ENCODE data around the gene ANKHD1.
"Not testable (repeated sequence)": the region's sequence is repeated elsewhere in the genome, so short reads cannot be mapped to it uniquely, and the experiment has no call there.

The ANKHD1 gene

GRCh38 chr5:140573683-140574082 lies 172.1 kb downstream of the ANKHD1 start:
- TF ChIP-seq, protein P1, sequence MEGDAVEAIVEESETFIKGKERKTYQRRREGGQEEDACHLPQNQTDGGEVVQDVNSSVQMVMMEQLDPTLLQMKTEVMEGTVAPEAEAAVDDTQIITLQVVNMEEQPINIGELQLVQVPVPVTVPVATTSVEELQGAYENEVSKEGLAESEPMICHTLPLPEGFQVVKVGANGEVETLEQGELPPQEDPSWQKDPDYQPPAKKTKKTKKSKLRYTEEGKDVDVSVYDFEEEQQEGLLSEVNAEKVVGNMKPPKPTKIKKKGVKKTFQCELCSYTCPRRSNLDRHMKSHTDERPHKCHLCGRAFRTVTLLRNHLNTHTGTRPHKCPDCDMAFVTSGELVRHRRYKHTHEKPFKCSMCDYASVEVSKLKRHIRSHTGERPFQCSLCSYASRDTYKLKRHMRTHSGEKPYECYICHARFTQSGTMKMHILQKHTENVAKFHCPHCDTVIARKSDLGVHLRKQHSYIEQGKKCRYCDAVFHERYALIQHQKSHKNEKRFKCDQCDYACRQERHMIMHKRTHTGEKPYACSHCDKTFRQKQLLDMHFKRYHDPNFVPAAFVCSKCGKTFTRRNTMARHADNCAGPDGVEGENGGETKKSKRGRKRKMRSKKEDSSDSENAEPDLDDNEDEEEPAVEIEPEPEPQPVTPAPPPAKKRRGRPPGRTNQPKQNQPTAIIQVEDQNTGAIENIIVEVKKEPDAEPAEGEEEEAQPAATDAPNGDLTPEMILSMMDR (conservative IDR thresholded peaks at IDR 0.05; ENCODE audit: low read depth, low read length), result no peak
- no peak overlapping the region for H3K4me3 ChIP-seq (ENCODE audit: low read length)
- no peak for DNase-seq (ENCODE audit: low read depth)

DNA sequence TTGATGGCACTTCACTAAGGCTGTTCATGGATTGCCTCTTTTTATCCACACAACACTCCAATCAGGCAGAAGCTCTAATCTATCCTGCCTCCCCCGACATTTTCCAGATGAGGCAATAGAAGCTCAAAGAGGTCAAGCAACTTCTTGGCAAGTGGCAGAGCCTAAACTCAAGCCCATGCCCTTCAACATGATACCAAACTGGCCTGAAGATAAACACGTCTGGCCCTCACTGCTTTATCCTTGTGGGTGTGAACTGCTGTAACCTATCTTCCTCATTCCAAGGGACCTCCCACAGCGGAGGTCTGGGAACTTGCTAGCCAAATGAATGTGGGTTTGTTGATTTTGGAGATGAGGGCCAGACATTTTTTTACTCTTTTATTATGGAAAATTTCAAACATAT lies 172.5 kb downstream of the ANKHD1 start:
- DNase-seq (ENCODE audit: low read depth), result no peak
- no peak overlapping the region for H3K4me3 ChIP-seq (ENCODE audit: low read length)
- TF ChIP-seq, protein P1 (conservative IDR thresholded peaks at IDR 0.05; ENCODE audit: low read depth, low read length), result no peak

- TF ChIP-seq, protein P1 (conservative IDR thresholded peaks at IDR 0.05; ENCODE audit: low read depth, low read length), result peak; percentile 51
- no peak for DNase-seq (ENCODE audit: low read depth)
- H3K4me3 ChIP-seq (ENCODE audit: low read length), result no peak overlapping the region
Observed at GRCh38 chr5:140575309-140575708, 173.7 kb downstream of the ANKHD1 start.

DNA sequence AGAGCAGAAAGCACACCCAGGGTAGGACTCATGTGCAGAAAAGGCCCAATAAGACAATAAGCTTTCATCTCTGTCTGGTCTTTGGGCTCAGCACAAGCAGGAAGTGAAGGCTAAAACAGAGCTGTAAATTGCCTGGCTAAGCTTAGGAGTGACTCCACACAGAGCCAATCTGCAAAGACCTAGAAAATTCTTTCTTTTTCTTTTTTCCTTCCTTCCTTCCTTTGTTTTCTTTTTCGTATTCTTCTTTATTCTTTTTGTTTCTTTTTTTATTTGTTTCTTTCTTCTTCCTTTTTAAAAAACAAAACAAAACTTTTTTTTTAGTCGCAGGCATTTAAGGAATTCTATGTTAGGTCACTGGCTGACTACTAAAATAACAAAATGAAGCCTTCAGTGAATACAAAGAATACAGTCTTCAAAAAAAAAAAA lies 175.2 kb downstream of the ANKHD1 start:
- DNase-seq (ENCODE audit: low read depth), result no peak
- H3K4me3 ChIP-seq (ENCODE audit: low read length), result no peak overlapping the region
- TF ChIP-seq, protein P1 (conservative IDR thresholded peaks at IDR 0.05; ENCODE audit: low read depth, low read length), result no peak

DNA sequence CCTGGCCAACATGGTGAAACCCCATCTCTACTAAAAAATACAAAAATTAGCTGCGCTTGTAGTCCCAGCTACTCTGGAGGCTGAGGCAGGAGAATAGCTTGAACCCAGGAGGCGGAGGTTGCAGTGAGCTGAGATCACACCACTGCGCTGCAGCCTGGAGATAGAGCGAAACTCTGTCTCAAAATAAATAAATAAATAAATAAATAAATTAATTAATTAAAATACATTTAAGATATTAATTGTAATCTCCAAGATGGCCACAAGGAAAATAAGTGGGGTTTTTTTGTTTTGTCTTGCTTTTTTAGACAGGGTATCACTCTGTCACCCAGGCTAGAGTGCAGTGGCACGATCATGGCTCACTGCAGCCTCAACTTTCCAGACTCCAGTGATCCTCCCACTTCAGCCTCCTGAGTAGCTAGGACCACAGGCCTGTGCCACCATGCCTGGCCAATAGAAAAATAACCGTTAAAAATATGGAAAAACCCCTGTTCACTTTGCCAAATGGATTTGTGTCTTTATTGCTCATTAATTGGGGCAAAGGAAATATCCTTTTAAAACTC lies 177.6 kb downstream of the ANKHD1 start:
- not testable (repeated sequence) for DNase-seq (ENCODE audit: low read depth)

GRCh38 chr5:140587495-140587894 lies 185.9 kb downstream of the ANKHD1 start:
- TF ChIP-seq, protein P1 (conservative IDR thresholded peaks at IDR 0.05; ENCODE audit: low read depth, low read length), result no peak
- no peak overlapping the region for H3K4me3 ChIP-seq (ENCODE audit: low read length)
- DNase-seq (ENCODE audit: low read depth), result no peak

More for the DNA sequence above, 177.6 kb downstream of the ANKHD1 start:
- H3K4me3 ChIP-seq (ENCODE audit: low read length), result not testable (repeated sequence)

DNA sequence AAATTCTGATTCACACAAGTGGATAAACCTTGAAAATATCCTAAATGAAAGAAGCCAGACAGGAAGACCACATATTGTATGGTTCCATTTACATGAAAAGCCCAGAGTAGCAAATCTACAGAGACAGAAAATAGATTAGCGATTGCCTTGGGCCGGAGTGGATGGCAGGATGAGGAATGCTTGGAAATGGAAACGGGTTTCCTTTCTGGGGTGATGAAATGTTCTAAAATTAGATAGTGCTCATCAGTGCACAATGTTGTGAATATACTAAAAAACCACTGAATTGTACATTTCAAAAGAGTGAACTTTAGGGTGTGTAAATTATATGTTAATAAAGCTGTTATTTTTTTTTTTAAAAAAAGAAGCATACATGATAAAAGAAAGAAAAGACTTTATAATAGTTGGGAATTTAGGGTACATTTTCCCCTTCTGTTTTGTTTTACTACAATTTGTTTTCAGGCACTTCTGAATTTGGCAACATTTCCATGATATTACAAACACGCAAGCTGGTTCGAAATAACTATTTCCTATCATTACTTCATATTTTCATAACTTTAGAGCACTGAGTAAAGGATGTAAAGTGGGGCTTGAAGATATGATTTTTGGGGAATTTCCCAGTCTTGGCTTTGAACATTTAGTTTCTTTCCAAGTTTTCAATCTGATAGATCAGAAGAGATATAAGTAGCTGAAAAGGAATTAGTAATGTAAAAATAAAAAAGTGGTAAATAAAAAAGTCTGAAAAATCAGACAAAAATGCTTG lies 186.9 kb downstream of the ANKHD1 start:
- no peak overlapping the region for H3K4me3 ChIP-seq (ENCODE audit: low read length)
- TF ChIP-seq, protein P1 (conservative IDR thresholded peaks at IDR 0.05; ENCODE audit: low read depth, low read length), result no peak
- DNase-seq (ENCODE audit: low read depth), result no peak
